NCI-H446 (cell line): ENCODE data around the gene TTLL11.

ENCODE experiments used
- DNase-seq, 2 experiments: peaks; one replicate each; lab custom pipeline; 2025; lab: John Stamatoyannopoulos, UW

Gene TTLL11

DNA sequence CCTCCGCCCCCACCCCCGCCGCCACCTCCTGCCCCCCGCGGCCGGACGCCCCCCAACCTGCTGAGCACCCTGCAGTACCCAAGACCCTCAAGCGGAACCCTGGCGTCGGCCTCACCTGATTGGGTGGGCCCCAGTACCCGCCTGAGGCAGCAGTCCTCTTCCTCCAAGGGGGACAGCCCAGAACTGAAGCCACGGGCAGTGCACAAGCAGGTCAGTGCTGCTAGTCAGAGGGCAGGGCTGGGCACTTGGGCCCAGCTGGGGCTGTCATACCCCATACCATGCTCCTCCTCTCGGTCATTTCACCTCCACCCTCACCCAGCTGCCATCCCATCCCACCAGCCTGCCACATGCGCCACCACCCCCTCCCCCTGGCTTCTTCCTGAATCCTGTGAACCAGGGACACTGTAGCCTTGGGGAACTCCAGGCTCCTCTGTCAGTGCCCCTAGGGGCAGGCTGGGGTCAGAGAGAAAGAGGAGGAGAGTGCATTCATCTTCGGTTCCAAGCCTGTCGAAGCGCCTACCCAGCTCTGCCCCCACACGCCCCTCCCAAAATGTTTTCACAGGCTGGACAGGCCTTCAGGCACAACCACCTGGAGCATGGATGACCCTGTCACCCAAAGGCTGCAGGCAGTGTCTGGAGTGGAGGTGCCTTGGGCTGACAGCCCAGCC lies 319.7 kb downstream of the TTLL11 start:
- no peak for DNase-seq

DNA sequence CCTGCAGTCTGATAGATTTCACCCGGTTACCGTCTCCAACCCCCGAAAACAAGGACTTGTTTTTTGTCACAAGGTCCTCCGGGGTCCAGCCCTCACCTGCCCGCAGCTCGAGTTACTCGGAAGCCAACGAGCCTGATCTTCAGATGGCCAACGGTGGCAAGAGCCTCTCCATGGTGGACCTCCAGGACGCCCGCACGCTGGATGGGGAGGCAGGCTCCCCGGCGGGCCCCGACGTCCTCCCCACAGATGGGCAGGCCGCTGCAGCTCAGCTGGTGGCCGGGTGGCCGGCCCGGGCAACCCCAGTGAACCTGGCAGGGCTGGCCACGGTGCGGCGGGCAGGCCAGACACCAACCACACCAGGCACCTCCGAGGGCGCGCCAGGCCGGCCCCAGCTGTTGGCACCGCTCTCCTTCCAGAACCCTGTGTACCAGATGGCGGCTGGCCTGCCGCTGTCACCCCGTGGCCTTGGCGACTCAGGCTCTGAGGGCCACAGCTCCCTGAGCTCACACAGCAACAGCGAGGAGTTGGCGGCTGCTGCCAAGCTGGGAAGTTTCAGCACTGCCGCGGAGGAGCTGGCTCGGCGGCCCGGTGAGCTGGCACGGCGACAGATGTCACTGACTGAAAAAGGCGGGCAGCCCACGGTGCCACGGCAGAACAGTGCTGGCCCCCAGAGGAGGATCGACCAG lies 320.4 kb downstream of the TTLL11 start:
- no peak for DNase-seq
